Nephron (organoid): ENCODE data around the gene WFDC6.

Source experiments
- H3K27ac Mint-ChIP-seq, 3 experiments: 2 replicates each; pipeline ENCODE4 v1.8.0; 2020; ENCODE audit warnings: mixed read lengths in 3 of 3, mild to moderate bottlenecking in 2 of 3, moderate library complexity in 1 of 3
- H3K27me3 Mint-ChIP-seq: 2 replicates; pipeline ENCODE4 v1.8.0; 2021; ENCODE audit warnings: low read depth, mild to moderate bottlenecking, moderate library complexity, mixed read lengths
- H3K36me3 Mint-ChIP-seq: 2 replicates; pipeline ENCODE4 v1.8.0; 2020; ENCODE audit warnings: low read depth, mixed read lengths
- H3K4me1 Mint-ChIP-seq: 2 replicates; pipeline ENCODE4 v1.8.0; 2020; ENCODE audit warnings: mixed read lengths
- H3K4me3 Mint-ChIP-seq, 3 experiments: 2 replicates each; pipeline ENCODE4 v1.8.0; 2020; ENCODE audit warnings: mild to moderate bottlenecking in 3 of 3, mixed read lengths in 3 of 3, moderate library complexity in 2 of 3
- H3K9me3 Mint-ChIP-seq: 2 replicates; pipeline ENCODE4 v1.8.0; 2020; ENCODE audit warnings: mixed read lengths
- TF ChIP-seq, protein P1 (sequence below), 3 experiments: fragments of 200-600 bp; sonication (generic); IDR thresholded peaks; one replicate each; pipeline ENCODE4 v1.5.0; 2021; ENCODE audit warnings: antibody characterized with exemption in 3 of 3; ENCODE audit not compliant: unreplicated experiment in 3 of 3

WFDC6 gene

DNA sequence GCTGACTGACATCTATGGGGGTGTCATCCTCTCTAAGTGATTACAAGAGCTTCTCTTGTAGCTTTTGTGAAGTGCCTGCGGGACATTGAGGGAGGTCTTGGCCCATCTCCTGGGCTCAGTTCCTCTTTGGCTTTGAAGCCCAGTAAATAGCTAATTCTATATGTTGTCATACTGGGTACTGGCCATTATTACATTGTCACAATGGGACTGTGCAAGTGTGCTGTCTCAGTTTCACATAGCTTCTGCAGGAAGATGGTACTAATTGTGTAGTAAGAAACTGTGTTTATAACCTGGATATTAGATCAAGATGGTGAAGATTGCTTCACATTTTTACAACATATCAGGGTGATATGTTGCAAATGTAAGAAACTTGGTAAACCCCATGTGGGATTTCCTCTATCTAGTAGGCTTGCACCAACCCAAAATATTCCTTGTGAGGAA lies 43.8 kb downstream of the WFDC6 start:
- Mint-ChIP-seq H3K27me3 (peaks cover 18% of the 10 kb centered on the region), H3K4me3 (no peak overlapping the region), H3K27ac (no peak overlapping the region), H3K4me1 (no peaks in the 10 kb centered on the region), H3K9me3 (no peaks in the 10 kb centered on the region), H3K36me3 (no peaks in the 10 kb centered on the region)
- TF ChIP-seq, protein P1, sequence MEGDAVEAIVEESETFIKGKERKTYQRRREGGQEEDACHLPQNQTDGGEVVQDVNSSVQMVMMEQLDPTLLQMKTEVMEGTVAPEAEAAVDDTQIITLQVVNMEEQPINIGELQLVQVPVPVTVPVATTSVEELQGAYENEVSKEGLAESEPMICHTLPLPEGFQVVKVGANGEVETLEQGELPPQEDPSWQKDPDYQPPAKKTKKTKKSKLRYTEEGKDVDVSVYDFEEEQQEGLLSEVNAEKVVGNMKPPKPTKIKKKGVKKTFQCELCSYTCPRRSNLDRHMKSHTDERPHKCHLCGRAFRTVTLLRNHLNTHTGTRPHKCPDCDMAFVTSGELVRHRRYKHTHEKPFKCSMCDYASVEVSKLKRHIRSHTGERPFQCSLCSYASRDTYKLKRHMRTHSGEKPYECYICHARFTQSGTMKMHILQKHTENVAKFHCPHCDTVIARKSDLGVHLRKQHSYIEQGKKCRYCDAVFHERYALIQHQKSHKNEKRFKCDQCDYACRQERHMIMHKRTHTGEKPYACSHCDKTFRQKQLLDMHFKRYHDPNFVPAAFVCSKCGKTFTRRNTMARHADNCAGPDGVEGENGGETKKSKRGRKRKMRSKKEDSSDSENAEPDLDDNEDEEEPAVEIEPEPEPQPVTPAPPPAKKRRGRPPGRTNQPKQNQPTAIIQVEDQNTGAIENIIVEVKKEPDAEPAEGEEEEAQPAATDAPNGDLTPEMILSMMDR (IDR thresholded peaks at IDR 0.05; ENCODE audit: unreplicated experiment in 3 of 3), result no peak

- Mint-ChIP-seq H3K36me3 (no peaks in the 10 kb centered on the region), H3K4me1 (no peaks in the 10 kb centered on the region), H3K4me3 (no peak overlapping the region), H3K27ac (no peak overlapping the region), H3K9me3 (no peaks in the 10 kb centered on the region), H3K27me3 (peaks cover 5% of the 10 kb centered on the region)
- TF ChIP-seq, protein P1 (IDR thresholded peaks at IDR 0.05; ENCODE audit: unreplicated experiment in 3 of 3), result no peak
Measured at GRCh38 chr20:45489083-45489531, 50.2 kb downstream of the WFDC6 start.

DNA sequence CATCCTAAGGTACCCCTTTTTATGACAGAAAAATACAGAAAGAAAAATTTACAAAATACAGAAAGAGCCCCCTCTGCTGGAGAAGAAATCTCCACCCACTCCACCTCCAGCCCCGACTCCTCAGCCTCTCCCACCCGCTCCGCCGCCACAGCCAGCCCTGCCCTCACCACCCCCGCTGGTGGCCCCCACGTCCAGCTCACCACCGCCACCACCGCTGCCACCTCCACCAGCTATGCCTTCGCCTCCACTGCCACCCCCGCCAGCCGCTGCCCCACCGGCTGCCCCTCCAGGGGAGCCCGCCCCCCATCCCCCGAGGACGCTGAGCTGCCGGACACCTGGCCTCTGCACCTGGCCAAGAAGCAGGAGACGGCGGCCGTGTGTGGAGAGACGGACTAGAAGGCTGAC lies 52.0 kb downstream of the WFDC6 start:
- Mint-ChIP-seq H3K27ac (no peak overlapping the region), H3K27me3 (peaks cover 2% of the 10 kb centered on the region), H3K9me3 (no peaks in the 10 kb centered on the region), H3K4me3 (no peak overlapping the region), H3K36me3 (peaks cover under 1% of the 10 kb centered on the region), H3K4me1 (no peaks in the 10 kb centered on the region)
- TF ChIP-seq, protein P1 (IDR thresholded peaks at IDR 0.05; ENCODE audit: unreplicated experiment in 3 of 3), result peak in 2 of 3 experiments; percentile 19 to 33

DNA sequence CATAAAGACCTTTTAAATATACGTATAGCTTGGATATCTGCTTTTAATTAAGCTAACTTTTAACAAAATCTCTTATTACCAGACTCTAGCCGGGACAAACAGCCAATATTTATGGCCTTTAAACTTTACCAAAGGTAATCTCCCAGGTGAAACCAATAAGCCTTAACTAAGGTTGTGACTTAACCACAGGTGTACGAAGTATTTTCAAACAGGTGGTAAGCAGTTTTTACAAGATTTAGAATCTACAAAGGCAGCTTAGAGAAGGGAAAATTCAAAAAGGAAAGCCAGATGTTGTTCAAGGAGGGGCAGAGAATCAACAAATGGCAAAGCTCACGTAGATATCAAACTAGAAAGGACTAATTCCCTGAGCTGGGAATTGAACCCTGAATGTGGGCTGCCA lies 53.9 kb downstream of the WFDC6 start:
- no peaks in the 10 kb centered on the region for H3K27me3 Mint-ChIP-seq
- TF ChIP-seq, protein P1 (IDR thresholded peaks at IDR 0.05; ENCODE audit: unreplicated experiment in 3 of 3), result no peak
- no peaks in the 10 kb centered on the region for H3K4me1 Mint-ChIP-seq
- no peaks in the 10 kb centered on the region for H3K9me3 Mint-ChIP-seq
- H3K4me3 Mint-ChIP-seq, result no peak overlapping the region
- H3K36me3 Mint-ChIP-seq, result peaks cover 9% of the 10 kb centered on the region
- no peak overlapping the region for H3K27ac Mint-ChIP-seq

GRCh38 chr20:45484676-45485075 lies 54.6 kb downstream of the WFDC6 start:
- Mint-ChIP-seq H3K4me3 (no peak overlapping the region), H3K27me3 (no peaks in the 10 kb centered on the region), H3K27ac (no peak overlapping the region), H3K9me3 (no peaks in the 10 kb centered on the region), H3K36me3 (peaks cover 13% of the 10 kb centered on the region), H3K4me1 (no peaks in the 10 kb centered on the region)
- TF ChIP-seq, protein P1 (IDR thresholded peaks at IDR 0.05; ENCODE audit: unreplicated experiment in 3 of 3), result no peak
